ENCODE results near the gene LAMB4. TPM values are rescaled to one million over a fixed set of nuclear protein-coding genes. Genes with fewer than 3 reads are reported as not detected.

LAMB4 gene
- total and polyA plus RNA-seq, 8 donors = 0.22 to 0.78 (median 0.50) TPM

DNA sequence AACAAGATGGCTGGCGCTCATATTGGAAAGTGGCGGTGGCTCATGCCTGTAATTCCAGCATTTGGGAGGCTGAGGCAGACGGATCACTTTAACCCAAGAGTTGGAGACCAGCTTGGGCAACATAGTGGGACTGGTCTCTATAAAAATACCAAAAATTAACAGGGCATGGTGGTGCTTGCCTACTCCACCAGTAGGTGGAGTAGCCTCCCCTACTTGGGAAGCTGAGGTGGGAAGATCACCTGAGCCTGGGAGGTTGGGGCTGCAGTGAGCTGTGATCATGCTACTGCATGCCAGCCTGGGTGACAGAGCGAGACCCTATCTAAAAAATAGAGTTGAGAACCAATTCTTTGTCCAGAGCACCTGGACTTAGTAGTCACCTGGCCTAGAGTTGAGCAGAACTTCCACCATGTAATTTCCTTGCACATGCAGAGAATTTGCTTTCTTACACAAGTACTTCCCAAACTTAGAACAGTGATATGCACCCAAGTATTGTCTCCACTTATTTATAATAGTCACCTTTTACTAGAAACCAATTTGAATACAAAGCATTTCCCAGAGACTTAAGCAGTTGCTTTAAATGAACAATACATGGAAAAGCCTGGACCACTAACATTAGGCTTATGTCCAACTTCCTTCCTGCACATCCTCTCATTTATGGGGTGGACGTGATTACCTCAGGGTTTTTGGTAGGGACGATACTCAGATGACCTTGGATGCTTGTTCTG, 15.9 kb downstream of the LAMB4 start:
- 55 to 58% methylated on average over 6 of the region's 6 CpGs for WGBS, 2 donors
- Histone ChIP-seq H3K4me3 (no peak overlapping the region), H3K36me3 (no peaks in the 10 kb centered on the region), H3K4me1 (no peaks in the 10 kb centered on the region), H3K27me3 (no peaks in the 10 kb centered on the region), H3K9me3 (no peaks in the 10 kb centered on the region), H3K27ac (no peak overlapping the region)
- DNase-seq = peak in 2 of 6 donors; percentile 9 to 17
- no peak for FAIRE-seq
- TF ChIP-seq, protein P1, sequence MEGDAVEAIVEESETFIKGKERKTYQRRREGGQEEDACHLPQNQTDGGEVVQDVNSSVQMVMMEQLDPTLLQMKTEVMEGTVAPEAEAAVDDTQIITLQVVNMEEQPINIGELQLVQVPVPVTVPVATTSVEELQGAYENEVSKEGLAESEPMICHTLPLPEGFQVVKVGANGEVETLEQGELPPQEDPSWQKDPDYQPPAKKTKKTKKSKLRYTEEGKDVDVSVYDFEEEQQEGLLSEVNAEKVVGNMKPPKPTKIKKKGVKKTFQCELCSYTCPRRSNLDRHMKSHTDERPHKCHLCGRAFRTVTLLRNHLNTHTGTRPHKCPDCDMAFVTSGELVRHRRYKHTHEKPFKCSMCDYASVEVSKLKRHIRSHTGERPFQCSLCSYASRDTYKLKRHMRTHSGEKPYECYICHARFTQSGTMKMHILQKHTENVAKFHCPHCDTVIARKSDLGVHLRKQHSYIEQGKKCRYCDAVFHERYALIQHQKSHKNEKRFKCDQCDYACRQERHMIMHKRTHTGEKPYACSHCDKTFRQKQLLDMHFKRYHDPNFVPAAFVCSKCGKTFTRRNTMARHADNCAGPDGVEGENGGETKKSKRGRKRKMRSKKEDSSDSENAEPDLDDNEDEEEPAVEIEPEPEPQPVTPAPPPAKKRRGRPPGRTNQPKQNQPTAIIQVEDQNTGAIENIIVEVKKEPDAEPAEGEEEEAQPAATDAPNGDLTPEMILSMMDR (IDR thresholded peaks at IDR 0.05) = peak in 3 of 4 donors; percentile 27 to 55 (median 35)
- intact Hi-C loops (cut with DNase I) = no loop called here
- ATAC-seq = peak in 3 of 4 donors; percentile 60 to 82 (median 77)

DNA sequence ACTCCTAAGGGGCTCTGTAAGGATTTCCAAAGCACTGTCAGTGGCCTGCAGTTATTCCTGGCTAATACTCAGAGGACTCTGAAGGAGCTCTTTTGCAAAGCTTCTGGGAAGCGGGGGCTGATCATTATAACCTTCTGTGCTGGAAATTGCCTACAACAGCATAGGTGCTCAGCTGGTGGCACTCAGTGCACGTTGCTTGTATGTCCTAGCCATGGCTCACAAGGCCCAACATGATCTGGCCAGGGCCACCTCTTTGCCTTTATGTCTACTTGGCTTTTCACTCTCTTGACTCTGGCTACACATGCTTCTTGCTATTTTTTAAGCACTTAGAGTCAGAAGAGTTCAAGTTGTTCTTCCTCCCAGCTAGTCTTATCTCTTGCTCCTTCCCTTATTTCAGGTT, 17.5 kb downstream of the LAMB4 start:
- Histone ChIP-seq H3K27ac (no peak overlapping the region), H3K36me3 (no peaks in the 10 kb centered on the region), H3K4me3 (no peak overlapping the region), H3K4me1 (no peaks in the 10 kb centered on the region), H3K9me3 (no peaks in the 10 kb centered on the region), H3K27me3 (no peaks in the 10 kb centered on the region)
- FAIRE-seq (no peak), DNase-seq (no peak), ATAC-seq (no peak)
- WGBS, 2 donors = 87% methylated on average over 2 of the region's 2 CpGs
- intact Hi-C loops (cut with DNase I) = no loop called here
- TF ChIP-seq, protein P1 (IDR thresholded peaks at IDR 0.05) = no peak

DNA sequence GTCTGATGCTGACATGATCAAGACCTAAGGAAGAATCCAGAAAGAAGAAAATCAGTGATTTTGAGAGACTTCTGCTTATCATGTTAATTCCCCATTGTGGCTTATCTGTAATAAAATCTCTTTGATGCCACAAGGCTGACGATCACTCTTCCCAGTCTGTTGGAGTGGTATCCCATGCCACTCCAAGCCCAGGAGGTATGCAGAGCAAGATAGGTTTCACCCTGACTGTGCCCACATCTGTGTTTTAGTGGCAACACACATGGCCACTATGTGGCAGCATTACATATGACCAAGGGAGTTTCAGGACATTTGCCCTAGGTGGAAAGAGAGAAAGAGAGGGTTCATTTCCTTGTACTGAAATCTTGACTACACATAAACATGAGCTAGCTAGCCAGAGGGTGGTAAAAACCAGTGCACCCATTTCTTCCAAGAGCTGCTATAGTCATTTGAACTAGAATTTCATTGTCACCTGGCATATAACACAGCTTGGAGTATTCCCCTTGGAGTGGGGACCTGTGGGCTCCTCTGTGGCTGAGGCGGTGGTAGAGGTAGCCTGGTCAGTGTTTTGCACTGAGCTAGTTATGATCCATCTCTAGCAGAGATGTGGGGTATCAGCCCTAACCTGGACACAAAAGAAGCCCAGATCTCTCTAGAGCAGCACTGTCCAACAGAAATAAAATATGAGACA, 20.8 kb downstream of the LAMB4 start:
- H3K4me1 ChIP-seq = no peaks in the 10 kb centered on the region
- no peak for FAIRE-seq
- H3K4me3 ChIP-seq = no peak overlapping the region
- no peak overlapping the region for H3K27ac ChIP-seq
- intact Hi-C loops (cut with DNase I) = no loop called here
- H3K36me3 ChIP-seq = no peaks in the 10 kb centered on the region
- no peaks in the 10 kb centered on the region for H3K27me3 ChIP-seq
- peak; percentile 55 to 93 (median 87) for ATAC-seq
- 60 to 62% methylated on average over 2 of the region's 2 CpGs for WGBS, 2 donors
- no peaks in the 10 kb centered on the region for H3K9me3 ChIP-seq
- DNase-seq = peak in 1 of 6 donors; percentile 25
- TF ChIP-seq, protein P1 (IDR thresholded peaks at IDR 0.05) = peak; percentile 14 to 36 (median 19)

DNA sequence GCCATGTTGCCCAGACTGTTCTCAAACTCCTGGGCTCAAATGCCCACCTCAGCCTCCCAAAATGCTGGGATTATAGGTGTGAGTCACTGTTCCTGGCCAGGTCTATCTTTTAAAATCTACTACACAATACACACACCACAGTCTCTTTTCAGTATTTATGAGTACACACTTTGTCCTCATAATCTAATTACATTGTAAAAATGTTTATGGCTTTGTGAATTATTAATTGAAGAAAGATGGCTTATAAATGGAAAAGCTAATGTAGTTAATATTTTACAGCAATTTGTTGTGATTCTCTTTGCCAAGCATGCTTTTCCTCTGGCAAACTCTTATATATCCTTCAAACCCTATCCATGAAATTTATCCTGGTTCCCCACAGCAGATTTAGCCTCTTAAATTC, 22.0 kb downstream of the LAMB4 start:
- no peak for FAIRE-seq
- no peaks in the 10 kb centered on the region for H3K9me3 ChIP-seq

More for the DNA sequence above, 22.0 kb downstream of the LAMB4 start:
- Histone ChIP-seq H3K4me3 (no peak overlapping the region), H3K27me3 (no peaks in the 10 kb centered on the region), H3K27ac (no peak overlapping the region), H3K4me1 (no peaks in the 10 kb centered on the region), H3K36me3 (no peaks in the 10 kb centered on the region)
- no peak for ATAC-seq
- TF ChIP-seq, protein P1 (IDR thresholded peaks at IDR 0.05) = no peak
- intact Hi-C loops (cut with DNase I) = no loop called here
- DNase-seq = no peak

Data from pancreas (tissue), 10 donors.